Measurements from ENCODE around the gene PLBD2. TPM values are rescaled to one million over a fixed set of nuclear protein-coding genes. Genes with fewer than 3 reads are reported as not detected.

Gene PLBD2
- total and polyA plus RNA-seq, 4 donors = 12.1 to 31.2 (median 19.6) TPM

DNA sequence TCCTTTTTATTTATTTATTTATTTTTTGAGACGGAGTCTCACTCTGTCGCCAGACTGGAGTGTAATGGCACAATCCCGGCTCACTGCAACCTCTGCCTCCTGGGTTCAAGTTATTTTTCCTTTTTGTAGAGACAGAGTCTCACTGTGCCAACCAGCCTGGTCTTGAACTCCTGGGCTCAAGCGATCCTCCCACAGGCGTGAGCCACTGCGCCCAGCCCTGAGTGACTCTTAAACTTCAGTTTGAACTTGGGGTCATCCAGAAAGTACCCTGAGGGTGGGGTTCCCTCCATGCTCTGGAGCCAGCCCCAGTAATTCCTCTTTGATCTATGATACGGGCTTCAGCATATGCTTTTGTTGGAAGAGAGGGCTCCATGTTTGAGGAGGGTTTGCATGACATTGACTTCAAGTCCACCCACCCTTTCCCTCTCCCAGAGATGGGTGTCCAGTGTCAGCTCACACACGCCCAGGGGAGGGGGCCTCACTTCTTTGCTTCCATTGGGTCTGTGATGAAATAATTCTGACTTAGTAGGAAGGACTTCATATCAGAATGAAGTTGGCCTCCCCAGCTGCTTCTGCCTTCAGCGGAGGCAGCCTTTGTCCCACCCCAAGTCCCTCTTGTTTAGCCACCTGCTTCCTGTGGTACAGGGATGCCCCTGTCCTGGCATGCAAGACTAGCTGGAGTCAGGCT is 33.4 kb downstream of the PLBD2 start (continued):
- no peak for TF ChIP-seq ZBTB33 (IDR thresholded peaks at IDR 0.05)
- no peak for TF ChIP-seq HNF4G (IDR thresholded peaks at IDR 0.05)
- TF ChIP-seq TAF1 (conservative IDR thresholded peaks at IDR 0.05) = no peak
- peak; percentile 51 for TF ChIP-seq YY1 (IDR thresholded peaks at IDR 0.05)
- TF ChIP-seq HNF4A (conservative IDR thresholded peaks at IDR 0.05) = peak in 1 of 2 donors; percentile 11
- TF ChIP-seq, protein P1, sequence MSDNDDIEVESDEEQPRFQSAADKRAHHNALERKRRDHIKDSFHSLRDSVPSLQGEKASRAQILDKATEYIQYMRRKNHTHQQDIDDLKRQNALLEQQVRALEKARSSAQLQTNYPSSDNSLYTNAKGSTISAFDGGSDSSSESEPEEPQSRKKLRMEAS (IDR thresholded peaks at IDR 0.05) = no peak
- TF ChIP-seq RAD21 (IDR thresholded peaks at IDR 0.05) = no peak
- peak in 1 of 2 donors; percentile 59 for TF ChIP-seq EGR1 (IDR thresholded peaks at IDR 0.05; ENCODE audit: low read depth in 2 of 2)
- TF ChIP-seq GABPA (IDR thresholded peaks at IDR 0.05 in 1 of 2, conservative IDR thresholded peaks at IDR 0.05 in 1 of 2) = no peak

DNA sequence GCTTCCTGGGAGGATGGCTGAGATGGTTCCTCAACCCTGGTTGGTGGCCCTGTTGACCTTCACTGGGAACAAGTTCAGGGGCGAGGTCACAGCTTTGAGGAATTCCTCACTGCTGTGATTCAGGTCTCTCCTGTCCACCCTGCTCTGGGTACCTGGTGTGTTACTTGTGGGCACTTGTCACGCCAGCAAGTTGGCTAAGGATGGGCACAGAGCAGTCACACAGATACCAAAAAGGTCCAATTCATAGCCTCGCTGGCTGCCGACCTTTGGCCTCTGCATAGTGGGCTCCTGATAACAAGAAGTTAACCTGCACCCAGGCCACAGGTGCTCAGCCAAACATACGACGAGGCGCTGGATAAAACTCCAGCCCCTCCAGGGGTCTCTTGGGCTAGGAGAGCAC is 34.1 kb downstream of the PLBD2 start:
- no peak for DNase-seq (ENCODE audit: low spot score)
- Histone ChIP-seq H3K4me1 (ENCODE audit: control insufficient read depth in 4 of 4, insufficient read depth in 4 of 4, low read length in 3 of 4) (peaks cover 0 to 2% (median 0%) of the 10 kb centered on the region in 4 donors), H3K27me3 (ENCODE audit: control insufficient read depth in 4 of 4, insufficient read depth in 4 of 4, low read length in 3 of 4) (no peaks in the 10 kb centered on the region), H3K36me3 (ENCODE audit: control insufficient read depth in 4 of 4, insufficient read depth in 3 of 4, low read depth in 1 of 4, low read length in 3 of 4) (peaks cover 0 to 48% (median 19%) of the 10 kb centered on the region in 4 donors), H3K4me3 (ENCODE audit: low read depth in 1 of 3, low read length in 3 of 3) (no peak overlapping the region), H3K9ac (ENCODE audit: low read depth in 1 of 2, low read length in 2 of 2) (no peak overlapping the region), H3K9me3 (ENCODE audit: control insufficient read depth in 4 of 4, low read length in 3 of 4) (no peaks in the 10 kb centered on the region), H3K27ac (ENCODE audit: low read depth in 1 of 2, low read length in 2 of 2) (peak overlapping the region in 1 of 2 donors; percentile 7)
- 47% methylated on average over 7 of the region's 7 CpGs for WGBS
- TF ChIP-seq HNF4G (IDR thresholded peaks at IDR 0.05) = no peak
- TF ChIP-seq EGR1 (IDR thresholded peaks at IDR 0.05; ENCODE audit: low read depth in 2 of 2) = peak in 1 of 2 donors; percentile 12
- TF ChIP-seq HNF4A (conservative IDR thresholded peaks at IDR 0.05) = peak; percentile 23 to 36
- TF ChIP-seq RXRA (IDR thresholded peaks at IDR 0.05) = no peak
- peak; percentile 61 for TF ChIP-seq NR2F2 (IDR thresholded peaks at IDR 0.05)

GRCh38 chr12:113392988-113393579 is 34.7 kb downstream of the PLBD2 start:
- Histone ChIP-seq H3K4me3 (ENCODE audit: low read depth in 1 of 3, low read length in 3 of 3) (no peak overlapping the region), H3K36me3 (ENCODE audit: control insufficient read depth in 4 of 4, insufficient read depth in 3 of 4, low read depth in 1 of 4, low read length in 3 of 4) (peaks cover 0 to 47% (median 21%) of the 10 kb centered on the region in 4 donors), H3K9me3 (ENCODE audit: control insufficient read depth in 4 of 4, low read length in 3 of 4) (no peaks in the 10 kb centered on the region), H3K4me1 (ENCODE audit: control insufficient read depth in 4 of 4, insufficient read depth in 4 of 4, low read length in 3 of 4) (peaks cover 0 to 2% (median 0%) of the 10 kb centered on the region in 4 donors), H3K9ac (ENCODE audit: low read depth in 1 of 2, low read length in 2 of 2) (no peak overlapping the region), H3K27ac (ENCODE audit: low read depth in 1 of 2, low read length in 2 of 2) (no peak overlapping the region), H3K27me3 (ENCODE audit: control insufficient read depth in 4 of 4, insufficient read depth in 4 of 4, low read length in 3 of 4) (no peaks in the 10 kb centered on the region)
- peak; percentile 47 for DNase-seq (ENCODE audit: low spot score)
- TF ChIP-seq, protein P2, sequence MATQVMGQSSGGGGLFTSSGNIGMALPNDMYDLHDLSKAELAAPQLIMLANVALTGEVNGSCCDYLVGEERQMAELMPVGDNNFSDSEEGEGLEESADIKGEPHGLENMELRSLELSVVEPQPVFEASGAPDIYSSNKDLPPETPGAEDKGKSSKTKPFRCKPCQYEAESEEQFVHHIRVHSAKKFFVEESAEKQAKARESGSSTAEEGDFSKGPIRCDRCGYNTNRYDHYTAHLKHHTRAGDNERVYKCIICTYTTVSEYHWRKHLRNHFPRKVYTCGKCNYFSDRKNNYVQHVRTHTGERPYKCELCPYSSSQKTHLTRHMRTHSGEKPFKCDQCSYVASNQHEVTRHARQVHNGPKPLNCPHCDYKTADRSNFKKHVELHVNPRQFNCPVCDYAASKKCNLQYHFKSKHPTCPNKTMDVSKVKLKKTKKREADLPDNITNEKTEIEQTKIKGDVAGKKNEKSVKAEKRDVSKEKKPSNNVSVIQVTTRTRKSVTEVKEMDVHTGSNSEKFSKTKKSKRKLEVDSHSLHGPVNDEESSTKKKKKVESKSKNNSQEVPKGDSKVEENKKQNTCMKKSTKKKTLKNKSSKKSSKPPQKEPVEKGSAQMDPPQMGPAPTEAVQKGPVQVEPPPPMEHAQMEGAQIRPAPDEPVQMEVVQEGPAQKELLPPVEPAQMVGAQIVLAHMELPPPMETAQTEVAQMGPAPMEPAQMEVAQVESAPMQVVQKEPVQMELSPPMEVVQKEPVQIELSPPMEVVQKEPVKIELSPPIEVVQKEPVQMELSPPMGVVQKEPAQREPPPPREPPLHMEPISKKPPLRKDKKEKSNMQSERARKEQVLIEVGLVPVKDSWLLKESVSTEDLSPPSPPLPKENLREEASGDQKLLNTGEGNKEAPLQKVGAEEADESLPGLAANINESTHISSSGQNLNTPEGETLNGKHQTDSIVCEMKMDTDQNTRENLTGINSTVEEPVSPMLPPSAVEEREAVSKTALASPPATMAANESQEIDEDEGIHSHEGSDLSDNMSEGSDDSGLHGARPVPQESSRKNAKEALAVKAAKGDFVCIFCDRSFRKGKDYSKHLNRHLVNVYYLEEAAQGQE (IDR thresholded peaks at IDR 0.05) = peak; percentile 50
- TF ChIP-seq, protein P3, sequence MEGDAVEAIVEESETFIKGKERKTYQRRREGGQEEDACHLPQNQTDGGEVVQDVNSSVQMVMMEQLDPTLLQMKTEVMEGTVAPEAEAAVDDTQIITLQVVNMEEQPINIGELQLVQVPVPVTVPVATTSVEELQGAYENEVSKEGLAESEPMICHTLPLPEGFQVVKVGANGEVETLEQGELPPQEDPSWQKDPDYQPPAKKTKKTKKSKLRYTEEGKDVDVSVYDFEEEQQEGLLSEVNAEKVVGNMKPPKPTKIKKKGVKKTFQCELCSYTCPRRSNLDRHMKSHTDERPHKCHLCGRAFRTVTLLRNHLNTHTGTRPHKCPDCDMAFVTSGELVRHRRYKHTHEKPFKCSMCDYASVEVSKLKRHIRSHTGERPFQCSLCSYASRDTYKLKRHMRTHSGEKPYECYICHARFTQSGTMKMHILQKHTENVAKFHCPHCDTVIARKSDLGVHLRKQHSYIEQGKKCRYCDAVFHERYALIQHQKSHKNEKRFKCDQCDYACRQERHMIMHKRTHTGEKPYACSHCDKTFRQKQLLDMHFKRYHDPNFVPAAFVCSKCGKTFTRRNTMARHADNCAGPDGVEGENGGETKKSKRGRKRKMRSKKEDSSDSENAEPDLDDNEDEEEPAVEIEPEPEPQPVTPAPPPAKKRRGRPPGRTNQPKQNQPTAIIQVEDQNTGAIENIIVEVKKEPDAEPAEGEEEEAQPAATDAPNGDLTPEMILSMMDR (IDR thresholded peaks at IDR 0.05; ENCODE audit: low read depth, low read length, missing input control) = no peak
- TF ChIP-seq RAD21 (IDR thresholded peaks at IDR 0.05) (no peak), FOXA2 (IDR thresholded peaks at IDR 0.05) (peak; percentile 43), ZBTB33 (IDR thresholded peaks at IDR 0.05) (peak; percentile 68), RXRA (IDR thresholded peaks at IDR 0.05) (peak in 1 of 2 donors; percentile 31), JUND (IDR thresholded peaks at IDR 0.05) (peak; percentile 67 to 72), HNF4G (IDR thresholded peaks at IDR 0.05) (no peak), YY1 (IDR thresholded peaks at IDR 0.05) (peak; percentile 0)
- TF ChIP-seq, protein P4, sequence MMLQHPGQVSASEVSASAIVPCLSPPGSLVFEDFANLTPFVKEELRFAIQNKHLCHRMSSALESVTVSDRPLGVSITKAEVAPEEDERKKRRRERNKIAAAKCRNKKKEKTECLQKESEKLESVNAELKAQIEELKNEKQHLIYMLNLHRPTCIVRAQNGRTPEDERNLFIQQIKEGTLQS (IDR thresholded peaks at IDR 0.05) = no peak
- 61% methylated on average over 17 of the region's 17 CpGs for WGBS
